Panc1 (cell line): ENCODE data around the gene PLK5. TPM values are rescaled to one million over a fixed set of nuclear protein-coding genes. Genes with fewer than 3 reads are reported as not detected.

Source experiments
- ATAC-seq: fragments of 200-7000 bp; cut with Tn5 transposase; 2 replicates; pipeline ENCODE4 v1.9.1; 2020; ENCODE audit warnings: mild to moderate bottlenecking, moderate library complexity
- BruUV-seq: library from RNA; stranded (reverse); fragments of 400-500 nt; replicated peaks from 2 replicates; lab custom pipeline; 2021; lab: Mats Ljungman, UMichigan
- CTCF ChIA-PET: fragments of 300-600 bp; sonication (Branson Sonifier 250); formaldehyde crosslinking; loops from one replicate; lab custom pipeline; 2022; ENCODE audit warnings: antibody characterized with exemption; lab: Charles Lee
- POLR2A ChIA-PET: fragments of 300-600 bp; sonication (Branson Sonifier 250); formaldehyde crosslinking; loops from one replicate; lab custom pipeline; 2022; ENCODE audit warnings: antibody characterized with exemption; lab: Charles Lee
- DNase-seq: peaks from one replicate; pipeline ENCODE4 v3.0.0-alpha.2; 2010; ENCODE audit warnings: low read depth, low spot score
- H3K27ac ChIP-seq: 2 replicates; pipeline ENCODE4 v1.5.1; 2011; ENCODE audit warnings: mild to moderate bottlenecking, low read length, inconsistent platforms
- H3K27me3 ChIP-seq: fragments of 200-500 bp; sonication (Bioruptor generic); 2 replicates; pipeline ENCODE4 v1.6.0; 2014; ENCODE audit warnings: low read length, inconsistent platforms; ENCODE audit not compliant: control insufficient read depth, insufficient read depth
- H3K36me3 ChIP-seq: fragments of 200-500 bp; sonication (Bioruptor generic); 2 replicates; pipeline ENCODE4 v1.5.1; 2014; ENCODE audit warnings: inconsistent platforms, mild to moderate bottlenecking, low read length, moderate library complexity; ENCODE audit not compliant: control insufficient read depth, insufficient read depth
- H3K4me1 ChIP-seq: 2 replicates; pipeline ENCODE4 v1.5.1; 2011; ENCODE audit warnings: inconsistent platforms, mild to moderate bottlenecking, low read length, moderate library complexity; ENCODE audit not compliant: control insufficient read depth, insufficient read depth
- H3K4me3 ChIP-seq, 2 experiments: 2 replicates each; pipeline ENCODE4 v1.5.1; 2011 to 2012; ENCODE audit warnings: low read depth in 2 of 2, low read length in 2 of 2, mild to moderate bottlenecking in 2 of 2, inconsistent platforms in 1 of 2, moderate library complexity in 1 of 2
- H3K9me3 ChIP-seq: fragments of 200-500 bp; sonication (Bioruptor generic); 2 replicates; pipeline ENCODE4 v1.5.1; 2014; ENCODE audit warnings: low read depth, mild to moderate bottlenecking, inconsistent platforms, low read length, moderate library complexity; ENCODE audit not compliant: control insufficient read depth, insufficient read depth
- POLR2AphosphoS5 ChIP-seq: IDR thresholded peaks from 2 replicates; pipeline ENCODE4 v1.6.1; 2012; ENCODE audit warnings: mild to moderate bottlenecking, low read depth, low read length, moderate library complexity
- SIN3A ChIP-seq: IDR thresholded peaks from 2 replicates; pipeline ENCODE4 v1.6.1; 2012; ENCODE audit warnings: low read depth, mild to moderate bottlenecking, low read length, moderate library complexity, borderline replicate concordance; ENCODE audit not compliant: insufficient read depth
- TCF7L2 ChIP-seq: IDR thresholded peaks from 2 replicates; pipeline ENCODE4 v1.6.1; 2011; ENCODE audit warnings: mild to moderate bottlenecking, low read depth, low read length, inconsistent platforms
- in situ Hi-C: cut with HindIII; loops from 2 replicates; pipeline ENCODE4 v1.10.0; 2016; ENCODE audit warnings: low sequenced_read_pairs, low pct_unique_long_range_greater_than_20kb
- intact Hi-C: fragments of 100-400 bp; cut with micrococcal nuclease; formaldehyde crosslinking; loops from one replicate; pipeline ENCODE4 v1.10.0; 2022; ENCODE audit not compliant: unreplicated experiment
- total RNA-seq: library from RNA; stranded (reverse); gene quantifications from one replicate; pipeline ENCODE4 v1.2.1, GENCODE V29; 2021; ENCODE audit not compliant: unreplicated experiment
- TF ChIP-seq, protein P1 (sequence below), 2 experiments: IDR thresholded peaks; 2 replicates each; pipeline ENCODE4 v1.6.1; 2011 to 2012; ENCODE audit warnings: low read depth in 2 of 2, control low read depth in 1 of 2, low read length in 1 of 2, mild to moderate bottlenecking in 1 of 2, moderate library complexity in 1 of 2; ENCODE audit not compliant: insufficient read depth in 1 of 2
- TF ChIP-seq, protein P2 (sequence below): fragments of 450-650 bp; IDR thresholded peaks from 2 replicates; pipeline ENCODE4 v1.5.1; 2017; ENCODE audit warnings: mild to moderate bottlenecking

PLK5 gene
- total RNA-seq, 1 experiment from 2014 or later, result not detected

DNA sequence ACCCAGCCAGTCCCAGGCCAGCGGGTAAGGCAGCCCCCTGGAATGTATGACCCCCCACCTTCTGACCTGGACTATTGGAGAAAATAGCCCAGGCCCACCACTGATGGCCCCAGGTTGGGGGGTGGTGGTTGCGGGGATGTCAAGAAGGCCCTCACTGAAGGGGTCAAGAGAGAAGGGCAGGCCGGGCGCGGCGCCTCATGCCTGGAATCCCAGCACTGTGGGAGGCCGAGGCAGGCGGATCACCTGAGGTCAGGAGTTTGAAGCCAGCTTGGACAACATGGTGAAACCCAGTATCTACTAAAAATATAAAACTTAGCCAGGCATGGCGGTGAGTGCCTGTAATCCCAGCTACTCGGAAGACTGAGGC is 9.6 kb upstream of the PLK5 start:
- Histone ChIP-seq H3K27ac (no peak overlapping the region), H3K36me3 (peaks cover 2% of the 10 kb centered on the region; the same call in 1 of the 2 replicates), H3K4me1 (no peaks in the 10 kb centered on the region), H3K9me3 (no peaks in the 10 kb centered on the region), H3K4me3 (no peak overlapping the region), H3K27me3 (no peaks in the 10 kb centered on the region)
- BruUV-seq, result no TSS peak
- TF ChIP-seq TCF7L2 (no peak), POLR2AphosphoS5 (no peak), SIN3A (no peak)
- TF ChIP-seq, protein P1, sequence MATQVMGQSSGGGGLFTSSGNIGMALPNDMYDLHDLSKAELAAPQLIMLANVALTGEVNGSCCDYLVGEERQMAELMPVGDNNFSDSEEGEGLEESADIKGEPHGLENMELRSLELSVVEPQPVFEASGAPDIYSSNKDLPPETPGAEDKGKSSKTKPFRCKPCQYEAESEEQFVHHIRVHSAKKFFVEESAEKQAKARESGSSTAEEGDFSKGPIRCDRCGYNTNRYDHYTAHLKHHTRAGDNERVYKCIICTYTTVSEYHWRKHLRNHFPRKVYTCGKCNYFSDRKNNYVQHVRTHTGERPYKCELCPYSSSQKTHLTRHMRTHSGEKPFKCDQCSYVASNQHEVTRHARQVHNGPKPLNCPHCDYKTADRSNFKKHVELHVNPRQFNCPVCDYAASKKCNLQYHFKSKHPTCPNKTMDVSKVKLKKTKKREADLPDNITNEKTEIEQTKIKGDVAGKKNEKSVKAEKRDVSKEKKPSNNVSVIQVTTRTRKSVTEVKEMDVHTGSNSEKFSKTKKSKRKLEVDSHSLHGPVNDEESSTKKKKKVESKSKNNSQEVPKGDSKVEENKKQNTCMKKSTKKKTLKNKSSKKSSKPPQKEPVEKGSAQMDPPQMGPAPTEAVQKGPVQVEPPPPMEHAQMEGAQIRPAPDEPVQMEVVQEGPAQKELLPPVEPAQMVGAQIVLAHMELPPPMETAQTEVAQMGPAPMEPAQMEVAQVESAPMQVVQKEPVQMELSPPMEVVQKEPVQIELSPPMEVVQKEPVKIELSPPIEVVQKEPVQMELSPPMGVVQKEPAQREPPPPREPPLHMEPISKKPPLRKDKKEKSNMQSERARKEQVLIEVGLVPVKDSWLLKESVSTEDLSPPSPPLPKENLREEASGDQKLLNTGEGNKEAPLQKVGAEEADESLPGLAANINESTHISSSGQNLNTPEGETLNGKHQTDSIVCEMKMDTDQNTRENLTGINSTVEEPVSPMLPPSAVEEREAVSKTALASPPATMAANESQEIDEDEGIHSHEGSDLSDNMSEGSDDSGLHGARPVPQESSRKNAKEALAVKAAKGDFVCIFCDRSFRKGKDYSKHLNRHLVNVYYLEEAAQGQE (IDR thresholded peaks at IDR 0.05; ENCODE audit: insufficient read depth in 1 of 2, low read depth in 2 of 2, low read length in 1 of 2), result no peak
- TF ChIP-seq, protein P2, sequence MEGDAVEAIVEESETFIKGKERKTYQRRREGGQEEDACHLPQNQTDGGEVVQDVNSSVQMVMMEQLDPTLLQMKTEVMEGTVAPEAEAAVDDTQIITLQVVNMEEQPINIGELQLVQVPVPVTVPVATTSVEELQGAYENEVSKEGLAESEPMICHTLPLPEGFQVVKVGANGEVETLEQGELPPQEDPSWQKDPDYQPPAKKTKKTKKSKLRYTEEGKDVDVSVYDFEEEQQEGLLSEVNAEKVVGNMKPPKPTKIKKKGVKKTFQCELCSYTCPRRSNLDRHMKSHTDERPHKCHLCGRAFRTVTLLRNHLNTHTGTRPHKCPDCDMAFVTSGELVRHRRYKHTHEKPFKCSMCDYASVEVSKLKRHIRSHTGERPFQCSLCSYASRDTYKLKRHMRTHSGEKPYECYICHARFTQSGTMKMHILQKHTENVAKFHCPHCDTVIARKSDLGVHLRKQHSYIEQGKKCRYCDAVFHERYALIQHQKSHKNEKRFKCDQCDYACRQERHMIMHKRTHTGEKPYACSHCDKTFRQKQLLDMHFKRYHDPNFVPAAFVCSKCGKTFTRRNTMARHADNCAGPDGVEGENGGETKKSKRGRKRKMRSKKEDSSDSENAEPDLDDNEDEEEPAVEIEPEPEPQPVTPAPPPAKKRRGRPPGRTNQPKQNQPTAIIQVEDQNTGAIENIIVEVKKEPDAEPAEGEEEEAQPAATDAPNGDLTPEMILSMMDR, result no peak
- in situ Hi-C loops, result no loop called here
- ChIA-PET CTCF (no interaction called here), POLR2A (interaction anchor here (0.7 kb wide), 1 partner anchor 71 kb away, joined by 6 read pairs; no protein-coding TSS in a partner anchor)
- ATAC-seq, result no peak
- DNase-seq, result no peak
- intact Hi-C loops, result no loop called here

DNA sequence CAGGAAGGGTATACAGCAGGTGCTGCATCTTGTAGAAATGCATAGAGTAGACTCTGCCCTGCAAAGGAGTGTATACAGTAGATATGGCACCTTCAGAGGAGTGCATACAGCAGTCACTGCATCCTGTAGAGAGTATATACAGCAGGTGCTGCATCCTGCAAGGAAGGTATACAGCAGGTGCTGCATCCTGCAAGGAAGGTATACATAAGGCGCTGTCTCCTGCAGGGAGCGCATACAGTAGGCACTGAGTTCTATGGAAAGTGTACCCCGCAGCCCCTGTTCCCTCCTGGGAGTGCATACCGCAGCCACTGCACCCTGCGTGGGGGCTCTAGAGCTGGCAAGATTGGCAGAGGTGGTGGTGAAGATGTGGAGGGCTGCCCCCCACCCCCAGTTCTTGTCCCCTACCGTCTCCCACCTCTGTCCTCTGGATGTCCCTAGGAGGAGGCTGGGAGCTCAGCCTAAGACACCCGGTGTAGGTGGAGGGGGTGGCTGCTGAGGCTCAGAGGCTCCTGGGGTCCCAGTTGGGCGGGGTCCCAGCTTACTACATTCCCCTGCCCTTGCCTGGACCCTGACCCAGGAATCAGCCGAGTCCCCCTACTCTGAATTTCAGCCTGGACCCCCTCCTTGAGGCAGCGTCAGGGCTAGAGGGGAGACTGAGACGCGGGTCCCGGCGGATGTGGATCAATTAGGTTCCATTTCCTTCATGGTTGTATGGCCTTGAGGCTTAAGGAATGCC is 8.7 kb upstream of the PLK5 start:
- no peaks in the 10 kb centered on the region for H3K9me3 ChIP-seq
- in situ Hi-C loops (no loop called here), intact Hi-C loops (no loop called here)
- DNase-seq (no peak), ATAC-seq (no peak)
- H3K4me3 ChIP-seq, result no peak overlapping the region
- H3K36me3 ChIP-seq, result peaks cover 2% of the 10 kb centered on the region; the same call in 1 of the 2 replicates
- no peak for TF ChIP-seq POLR2AphosphoS5
- TF ChIP-seq, protein P1 (IDR thresholded peaks at IDR 0.05; ENCODE audit: insufficient read depth in 1 of 2, low read depth in 2 of 2, low read length in 1 of 2), result no peak
- TF ChIP-seq, protein P2, result no peak
- TF ChIP-seq TCF7L2, result no peak
- TF ChIP-seq SIN3A, result no peak
- POLR2A ChIA-PET, result interaction anchor here (0.5 to 0.7 kb wide), 2 partner anchors 70 to 246 kb away, joined by 6 to 12 read pairs; no protein-coding TSS in a partner anchor
- H3K27ac ChIP-seq, result no peak overlapping the region
- no TSS peak for BruUV-seq
- no peaks in the 10 kb centered on the region for H3K4me1 ChIP-seq
- CTCF ChIA-PET, result interaction anchor here (0.6 kb wide), 1 partner anchor 73 kb away, joined by 8 read pairs; no protein-coding TSS in a partner anchor
- H3K27me3 ChIP-seq, result no peaks in the 10 kb centered on the region
